Neuron (in vitro differentiated cells): ENCODE measurements around the gene CNTN6.

Experiments used
- H2AFZ ChIP-seq: one replicate; pipeline ENCODE4 v1.6.1; 2013; ENCODE audit warnings: low read depth, mild to moderate bottlenecking, inconsistent platforms, low read length, moderate library complexity
- H3K27me3 ChIP-seq: one replicate; pipeline ENCODE4 v1.6.1; 2013; ENCODE audit warnings: low read length; ENCODE audit not compliant: insufficient read depth
- H3K36me3 ChIP-seq: one replicate; pipeline ENCODE4 v1.6.1; 2013; ENCODE audit warnings: low read length; ENCODE audit not compliant: insufficient read depth
- H3K4me1 ChIP-seq: one replicate; pipeline ENCODE4 v1.6.1; 2013; ENCODE audit warnings: low read length; ENCODE audit not compliant: insufficient read depth
- H3K4me3 ChIP-seq: 2 replicates; pipeline ENCODE4 v1.5.1; 2013; ENCODE audit warnings: mild to moderate bottlenecking, low read length, moderate library complexity
- H3K9me3 ChIP-seq: one replicate; pipeline ENCODE4 v1.6.1; 2013; ENCODE audit warnings: low read length

Gene CNTN6

DNA sequence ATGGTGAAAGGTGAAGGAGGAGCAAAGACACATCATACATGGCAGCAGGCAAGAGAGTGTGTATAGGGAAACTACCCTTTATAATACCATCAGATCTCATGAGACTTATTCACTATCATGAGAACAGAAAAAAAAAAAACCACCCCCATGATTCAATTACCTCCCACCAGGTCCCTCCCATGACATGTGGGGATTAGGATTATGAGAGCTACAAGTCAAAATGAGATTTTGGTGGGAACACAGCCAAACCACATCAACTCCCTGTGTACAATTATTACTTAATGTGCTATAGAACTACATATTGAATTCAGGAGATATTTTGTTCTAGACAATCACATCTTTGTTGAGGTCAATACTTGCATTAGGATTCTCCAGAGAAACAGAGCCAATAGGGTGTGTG is 313.4 kb downstream of the CNTN6 start:
- H3K36me3 ChIP-seq: no peaks in the 10 kb centered on the region
- H3K4me1 ChIP-seq: peaks cover 8% of the 10 kb centered on the region
- H2AFZ ChIP-seq: no peak overlapping the region
- no peak overlapping the region for H3K4me3 ChIP-seq
- no peaks in the 10 kb centered on the region for H3K27me3 ChIP-seq
- H3K9me3 ChIP-seq: no peaks in the 10 kb centered on the region

GRCh38 chr3:1421577-1421976 is 328.8 kb downstream of the CNTN6 start:
- no peaks in the 10 kb centered on the region for H3K36me3 ChIP-seq
- no peak overlapping the region for H2AFZ ChIP-seq
- H3K4me1 ChIP-seq: no peaks in the 10 kb centered on the region
- no peak overlapping the region for H3K4me3 ChIP-seq
- no peaks in the 10 kb centered on the region for H3K9me3 ChIP-seq
- H3K27me3 ChIP-seq: no peaks in the 10 kb centered on the region

GRCh38 chr3:1423566-1424089 is 330.8 kb downstream of the CNTN6 start:
- no peaks in the 10 kb centered on the region for H3K9me3 ChIP-seq
- no peak overlapping the region for H3K4me3 ChIP-seq
- H3K27me3 ChIP-seq: no peaks in the 10 kb centered on the region
- H2AFZ ChIP-seq: no peak overlapping the region
- no peaks in the 10 kb centered on the region for H3K36me3 ChIP-seq
- H3K4me1 ChIP-seq: no peaks in the 10 kb centered on the region

DNA sequence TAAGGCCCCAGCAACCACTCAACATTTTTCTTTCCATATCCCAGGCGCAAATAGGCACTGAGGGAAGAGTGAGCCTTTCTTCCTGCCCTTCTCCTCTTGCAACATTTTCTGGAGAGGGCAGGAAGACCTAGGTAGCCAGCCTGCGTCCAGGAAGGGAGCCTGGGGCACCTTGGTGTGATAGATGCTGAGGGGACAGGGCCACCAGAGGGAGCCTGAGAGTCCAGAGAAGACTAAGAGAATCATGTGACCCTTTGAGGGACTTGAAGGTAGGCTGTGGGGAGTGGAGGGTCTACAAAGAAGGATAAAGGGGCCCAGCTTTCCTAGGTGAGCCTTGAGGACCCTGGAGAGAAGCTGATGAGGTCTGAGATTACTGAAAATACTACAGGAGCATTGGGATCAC is 346.6 kb downstream of the CNTN6 start:
- no peaks in the 10 kb centered on the region for H3K9me3 ChIP-seq
- H3K4me1 ChIP-seq: no peaks in the 10 kb centered on the region
- H3K27me3 ChIP-seq: no peaks in the 10 kb centered on the region
- H3K36me3 ChIP-seq: no peaks in the 10 kb centered on the region
- no peak overlapping the region for H3K4me3 ChIP-seq
- no peak overlapping the region for H2AFZ ChIP-seq

DNA sequence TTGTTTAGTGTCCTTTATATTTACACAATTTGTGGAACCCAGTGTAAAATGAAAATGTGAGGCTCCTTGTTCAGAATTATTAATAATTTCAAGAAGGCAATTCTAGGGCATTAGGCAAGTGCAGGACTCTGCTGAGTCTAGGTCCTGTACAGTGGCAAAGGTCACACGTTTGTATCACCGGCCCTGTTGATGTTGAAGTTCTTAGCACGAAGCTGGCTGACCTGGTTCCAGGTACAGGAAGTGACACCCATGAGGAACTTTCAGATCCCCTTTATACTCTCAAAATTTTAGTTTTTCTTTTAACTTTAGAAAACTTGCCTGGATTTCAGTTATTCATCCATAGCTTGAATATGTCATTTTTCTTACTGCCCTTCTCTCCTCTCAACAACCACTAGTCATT is 349.4 kb downstream of the CNTN6 start:
- H3K4me1 ChIP-seq: no peaks in the 10 kb centered on the region
- no peaks in the 10 kb centered on the region for H3K36me3 ChIP-seq
- no peak overlapping the region for H3K4me3 ChIP-seq
- H3K9me3 ChIP-seq: no peaks in the 10 kb centered on the region
- H2AFZ ChIP-seq: no peak overlapping the region
- no peaks in the 10 kb centered on the region for H3K27me3 ChIP-seq

GRCh38 chr3:1444195-1444594 is 351.4 kb downstream of the CNTN6 start:
- Histone ChIP-seq H3K9me3 (no peaks in the 10 kb centered on the region), H3K4me3 (no peak overlapping the region)

DNA sequence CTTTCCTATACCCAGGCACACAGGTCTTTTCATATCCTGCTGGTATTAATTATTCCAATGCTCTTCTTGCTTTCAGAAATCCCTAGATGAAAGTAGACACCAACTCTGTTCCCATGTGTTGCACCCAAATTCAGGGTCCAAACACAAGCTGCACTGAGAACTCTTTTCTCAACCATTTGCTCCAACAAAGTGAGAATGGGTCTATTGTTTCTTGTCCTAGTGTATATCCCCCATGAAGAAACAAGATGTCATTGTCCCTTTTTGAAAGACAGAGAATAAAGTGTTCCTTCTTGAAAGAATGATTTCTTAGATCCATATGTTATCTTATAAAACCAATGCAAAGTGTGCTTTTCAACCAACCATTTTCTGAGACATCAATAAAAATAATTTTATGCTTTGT is 353.7 kb downstream of the CNTN6 start:
- Histone ChIP-seq H3K4me1 (no peaks in the 10 kb centered on the region), H3K27me3 (no peaks in the 10 kb centered on the region), H3K36me3 (no peaks in the 10 kb centered on the region), H3K9me3 (no peaks in the 10 kb centered on the region), H3K4me3 (no peak overlapping the region), H2AFZ (no peak overlapping the region)

More at GRCh38 chr3:1444195-1444594, 351.4 kb downstream of the CNTN6 start:
- no peak overlapping the region for H2AFZ ChIP-seq
- H3K27me3 ChIP-seq: no peaks in the 10 kb centered on the region
- H3K36me3 ChIP-seq: no peaks in the 10 kb centered on the region
- no peaks in the 10 kb centered on the region for H3K4me1 ChIP-seq

GRCh38 chr3:1447452-1447851 is 354.6 kb downstream of the CNTN6 start:
- Histone ChIP-seq H3K9me3 (no peaks in the 10 kb centered on the region), H3K4me1 (no peaks in the 10 kb centered on the region), H3K36me3 (no peaks in the 10 kb centered on the region), H2AFZ (no peak overlapping the region), H3K4me3 (no peak overlapping the region), H3K27me3 (no peaks in the 10 kb centered on the region)

- Histone ChIP-seq H3K36me3 (no peaks in the 10 kb centered on the region), H3K9me3 (no peaks in the 10 kb centered on the region), H3K4me1 (no peaks in the 10 kb centered on the region), H3K27me3 (no peaks in the 10 kb centered on the region), H3K4me3 (no peak overlapping the region), H2AFZ (no peak overlapping the region)
Measured at GRCh38 chr3:1448443-1448842, 355.6 kb downstream of the CNTN6 start.
